ENCODE results near the gene PDLIM5.

PDLIM5 gene

GRCh38 chr4:94480362-94480951 is 28.7 kb downstream of the PDLIM5 start:
- Histone ChIP-seq H3K27me3 (ENCODE audit: control insufficient read depth, insufficient read depth, low read length) (no peaks in the 10 kb centered on the region), H3K4me3 (ENCODE audit: low read length) (no peak overlapping the region), H3K36me3 (ENCODE audit: insufficient read depth, low read length) (peaks cover 13% of the 10 kb centered on the region), H3K9me3 (replicated peaks; ENCODE audit: low read length) (no peaks in the 10 kb centered on the region), H3K4me2 (ENCODE audit: low read length) (no peak overlapping the region), H3K9ac (ENCODE audit: low read depth, low read length) (no peak overlapping the region), H3K4me1 (ENCODE audit: control insufficient read depth, insufficient read depth, low read length) (peaks cover 12% of the 10 kb centered on the region)

- H3K4me2 ChIP-seq (ENCODE audit: low read length), result no peak overlapping the region
- H3K9ac ChIP-seq (ENCODE audit: low read depth, low read length), result no peak overlapping the region
- H3K9me3 ChIP-seq (replicated peaks; ENCODE audit: low read length), result no peaks in the 10 kb centered on the region
- H3K4me3 ChIP-seq (ENCODE audit: low read length), result no peak overlapping the region
- no peaks in the 10 kb centered on the region for H3K27me3 ChIP-seq (ENCODE audit: control insufficient read depth, insufficient read depth, low read length)
- peaks cover 13% of the 10 kb centered on the region for H3K36me3 ChIP-seq (ENCODE audit: insufficient read depth, low read length)
- H3K4me1 ChIP-seq (ENCODE audit: control insufficient read depth, insufficient read depth, low read length), result peaks cover 17% of the 10 kb centered on the region
These were observed 32.2 kb downstream of the PDLIM5 start for GRCh38 chr4:94483895-94484294.

GRCh38 chr4:94484818-94485217 is 33.1 kb downstream of the PDLIM5 start:
- Histone ChIP-seq H3K4me1 (ENCODE audit: control insufficient read depth, insufficient read depth, low read length) (peaks cover 19% of the 10 kb centered on the region), H3K4me3 (ENCODE audit: low read length) (no peak overlapping the region), H3K9me3 (replicated peaks; ENCODE audit: low read length) (no peaks in the 10 kb centered on the region), H3K9ac (ENCODE audit: low read depth, low read length) (no peak overlapping the region), H3K36me3 (ENCODE audit: insufficient read depth, low read length) (peaks cover 13% of the 10 kb centered on the region), H3K4me2 (ENCODE audit: low read length) (no peak overlapping the region), H3K27me3 (ENCODE audit: control insufficient read depth, insufficient read depth, low read length) (no peaks in the 10 kb centered on the region)

- Histone ChIP-seq H3K4me3 (ENCODE audit: low read length) (no peak overlapping the region), H3K9me3 (replicated peaks; ENCODE audit: low read length) (no peaks in the 10 kb centered on the region), H3K4me2 (ENCODE audit: low read length) (no peak overlapping the region), H3K9ac (ENCODE audit: low read depth, low read length) (no peak overlapping the region), H3K27me3 (ENCODE audit: control insufficient read depth, insufficient read depth, low read length) (no peaks in the 10 kb centered on the region), H3K36me3 (ENCODE audit: insufficient read depth, low read length) (peaks cover 13% of the 10 kb centered on the region), H3K4me1 (ENCODE audit: control insufficient read depth, insufficient read depth, low read length) (peaks cover 21% of the 10 kb centered on the region)
These were observed 34.6 kb downstream of the PDLIM5 start for GRCh38 chr4:94486372-94486801.

GRCh38 chr4:94488670-94489069 is 36.9 kb downstream of the PDLIM5 start:
- no peak overlapping the region for H3K4me2 ChIP-seq (ENCODE audit: low read length)
- H3K9me3 ChIP-seq (replicated peaks; ENCODE audit: low read length), result no peaks in the 10 kb centered on the region
- no peaks in the 10 kb centered on the region for H3K27me3 ChIP-seq (ENCODE audit: control insufficient read depth, insufficient read depth, low read length)
- H3K36me3 ChIP-seq (ENCODE audit: insufficient read depth, low read length), result peaks cover 11% of the 10 kb centered on the region
- peaks cover 26% of the 10 kb centered on the region for H3K4me1 ChIP-seq (ENCODE audit: control insufficient read depth, insufficient read depth, low read length)
- H3K4me3 ChIP-seq (ENCODE audit: low read length), result no peak overlapping the region
- no peak overlapping the region for H3K9ac ChIP-seq (ENCODE audit: low read depth, low read length)

- Histone ChIP-seq H3K4me2 (ENCODE audit: low read length) (no peak overlapping the region), H3K36me3 (ENCODE audit: insufficient read depth, low read length) (peaks cover 13% of the 10 kb centered on the region), H3K9me3 (replicated peaks; ENCODE audit: low read length) (no peaks in the 10 kb centered on the region), H3K4me3 (ENCODE audit: low read length) (no peak overlapping the region), H3K27me3 (ENCODE audit: control insufficient read depth, insufficient read depth, low read length) (no peaks in the 10 kb centered on the region), H3K9ac (ENCODE audit: low read depth, low read length) (no peak overlapping the region), H3K4me1 (ENCODE audit: control insufficient read depth, insufficient read depth, low read length) (peaks cover 26% of the 10 kb centered on the region)
These were observed 37.4 kb downstream of the PDLIM5 start for GRCh38 chr4:94489098-94489497.

GRCh38 chr4:94490437-94490836 is 38.7 kb downstream of the PDLIM5 start:
- H3K9ac ChIP-seq (ENCODE audit: low read depth, low read length), result peak overlapping the region; percentile 4
- H3K4me2 ChIP-seq (ENCODE audit: low read length), result no peak overlapping the region
- H3K27me3 ChIP-seq (ENCODE audit: control insufficient read depth, insufficient read depth, low read length), result no peaks in the 10 kb centered on the region
- no peaks in the 10 kb centered on the region for H3K9me3 ChIP-seq (replicated peaks; ENCODE audit: low read length)
- no peak overlapping the region for H3K4me3 ChIP-seq (ENCODE audit: low read length)
- peaks cover 4% of the 10 kb centered on the region for H3K36me3 ChIP-seq (ENCODE audit: insufficient read depth, low read length)
- peaks cover 23% of the 10 kb centered on the region for H3K4me1 ChIP-seq (ENCODE audit: control insufficient read depth, insufficient read depth, low read length)

GRCh38 chr4:94491322-94491721 is 39.6 kb downstream of the PDLIM5 start:
- Histone ChIP-seq H3K27me3 (ENCODE audit: control insufficient read depth, insufficient read depth, low read length) (no peaks in the 10 kb centered on the region), H3K4me2 (ENCODE audit: low read length) (peak overlapping the region; percentile 50), H3K4me1 (ENCODE audit: control insufficient read depth, insufficient read depth, low read length) (peaks cover 23% of the 10 kb centered on the region), H3K4me3 (ENCODE audit: low read length) (no peak overlapping the region), H3K9me3 (replicated peaks; ENCODE audit: low read length) (no peaks in the 10 kb centered on the region), H3K36me3 (ENCODE audit: insufficient read depth, low read length) (peaks cover 10% of the 10 kb centered on the region), H3K9ac (ENCODE audit: low read depth, low read length) (peak overlapping the region; percentile 4)

- Histone ChIP-seq H3K4me2 (ENCODE audit: low read length) (no peak overlapping the region), H3K9ac (ENCODE audit: low read depth, low read length) (no peak overlapping the region), H3K36me3 (ENCODE audit: insufficient read depth, low read length) (peaks cover 13% of the 10 kb centered on the region), H3K4me1 (ENCODE audit: control insufficient read depth, insufficient read depth, low read length) (peaks cover 13% of the 10 kb centered on the region), H3K9me3 (replicated peaks; ENCODE audit: low read length) (no peaks in the 10 kb centered on the region), H3K27me3 (ENCODE audit: control insufficient read depth, insufficient read depth, low read length) (no peaks in the 10 kb centered on the region), H3K4me3 (ENCODE audit: low read length) (no peak overlapping the region)
These were observed 43.7 kb downstream of the PDLIM5 start for GRCh38 chr4:94495408-94495807.

GRCh38 chr4:94497690-94498089 is 45.9 kb downstream of the PDLIM5 start:
- Histone ChIP-seq H3K4me3 (ENCODE audit: low read length) (no peak overlapping the region), H3K27me3 (ENCODE audit: control insufficient read depth, insufficient read depth, low read length) (no peaks in the 10 kb centered on the region), H3K4me2 (ENCODE audit: low read length) (no peak overlapping the region), H3K36me3 (ENCODE audit: insufficient read depth, low read length) (peaks cover 13% of the 10 kb centered on the region), H3K4me1 (ENCODE audit: control insufficient read depth, insufficient read depth, low read length) (no peaks in the 10 kb centered on the region), H3K9ac (ENCODE audit: low read depth, low read length) (no peak overlapping the region), H3K9me3 (replicated peaks; ENCODE audit: low read length) (no peaks in the 10 kb centered on the region)

GRCh38 chr4:94498502-94498901 is 46.8 kb downstream of the PDLIM5 start:
- H3K9ac ChIP-seq (ENCODE audit: low read depth, low read length), result no peak overlapping the region
- H3K4me3 ChIP-seq (ENCODE audit: low read length), result no peak overlapping the region
- H3K27me3 ChIP-seq (ENCODE audit: control insufficient read depth, insufficient read depth, low read length), result no peaks in the 10 kb centered on the region
- no peak overlapping the region for H3K4me2 ChIP-seq (ENCODE audit: low read length)
- H3K4me1 ChIP-seq (ENCODE audit: control insufficient read depth, insufficient read depth, low read length), result no peaks in the 10 kb centered on the region
- H3K36me3 ChIP-seq (ENCODE audit: insufficient read depth, low read length), result peaks cover 13% of the 10 kb centered on the region
- no peaks in the 10 kb centered on the region for H3K9me3 ChIP-seq (replicated peaks; ENCODE audit: low read length)

GRCh38 chr4:94500685-94501084 is 48.9 kb downstream of the PDLIM5 start:
- no peak overlapping the region for H3K4me3 ChIP-seq (ENCODE audit: low read length)
- no peak overlapping the region for H3K4me2 ChIP-seq (ENCODE audit: low read length)
- H3K27me3 ChIP-seq (ENCODE audit: control insufficient read depth, insufficient read depth, low read length), result no peaks in the 10 kb centered on the region
- H3K9me3 ChIP-seq (replicated peaks; ENCODE audit: low read length), result no peaks in the 10 kb centered on the region
- no peaks in the 10 kb centered on the region for H3K4me1 ChIP-seq (ENCODE audit: control insufficient read depth, insufficient read depth, low read length)
- H3K36me3 ChIP-seq (ENCODE audit: insufficient read depth, low read length), result peaks cover 9% of the 10 kb centered on the region
- H3K9ac ChIP-seq (ENCODE audit: low read depth, low read length), result no peak overlapping the region

Data from skeletal muscle satellite cell (primary cell).